GM21526 (cell line): ENCODE measurements around the gene DMRTC2.
"Not testable (repeated sequence)": the region's sequence is repeated elsewhere in the genome, so short reads cannot be mapped to it uniquely, and the experiment has no call there.

Source experiments
- ATAC-seq: cut with Tn5 transposase; IDR thresholded peaks from one replicate; pipeline ENCODE4 v1.9.1; 2021; ENCODE audit warnings: moderate library complexity; ENCODE audit not compliant: unreplicated experiment, low FRiP score

The DMRTC2 gene

GRCh38 chr19:41869374-41869955 is 24.6 kb downstream of the DMRTC2 start:
- no peak for ATAC-seq

- ATAC-seq: no peak
Measured at GRCh38 chr19:41870401-41870873, 25.6 kb downstream of the DMRTC2 start.

- ATAC-seq: peak; percentile 38
Measured at GRCh38 chr19:41871573-41872383, 26.9 kb downstream of the DMRTC2 start.

- ATAC-seq: no peak
Measured at GRCh38 chr19:41872384-41872774, 27.5 kb downstream of the DMRTC2 start.

GRCh38 chr19:41872775-41873647 is 28.2 kb downstream of the DMRTC2 start:
- ATAC-seq: no peak

- ATAC-seq: not testable (repeated sequence)
Measured at GRCh38 chr19:41875973-41876372, 31.1 kb downstream of the DMRTC2 start.

GRCh38 chr19:41876847-41877832 is 32.3 kb downstream of the DMRTC2 start, which contains the start of gene CD79A:
CD79A (plus strand) TSS chr19:41877279; CDS start chr19:41877305, 26 bp downstream.
- ATAC-seq: no peak

- ATAC-seq: no peak
Measured at GRCh38 chr19:41877916-41878905, 33.4 kb downstream of the DMRTC2 start.

- ATAC-seq: no peak
Measured at GRCh38 chr19:41879080-41879479, 34.2 kb downstream of the DMRTC2 start.

- no peak for ATAC-seq
Measured at GRCh38 chr19:41879670-41880328, 35.0 kb downstream of the DMRTC2 start.

- no peak for ATAC-seq
Measured at GRCh38 chr19:41880329-41880708, 35.5 kb downstream of the DMRTC2 start.

GRCh38 chr19:41882568-41883462 is 38.0 kb downstream of the DMRTC2 start, which contains the start of gene ARHGEF1:
ARHGEF1 (plus strand) TSS chr19:41883184; CDS start chr19:41888083, 4,899 bp downstream.
- no peak for ATAC-seq

GRCh38 chr19:41883463-41883820 is 38.6 kb downstream of the DMRTC2 start:
- no peak for ATAC-seq

GRCh38 chr19:41883821-41884733 is 39.2 kb downstream of the DMRTC2 start:
- ATAC-seq: peak; percentile 66

- ATAC-seq: no peak
Measured at GRCh38 chr19:41886761-41887710, 42.2 kb downstream of the DMRTC2 start.
